Gastroesophageal sphincter (tissue), 3 donors: ENCODE results near the gene NTMT1.

Experiments used
- EP300 ChIP-seq: sonication (generic); formaldehyde crosslinking; IDR thresholded peaks from one replicate; pipeline ENCODE4 v1.6.1; 2017; ENCODE audit warnings: antibody characterized with exemption, mild to moderate bottlenecking
- POLR2A ChIP-seq, 2 donors: fragments of 450-650 bp; IDR thresholded peaks; one replicate each; pipeline ENCODE4 v1.6.1; 2017; ENCODE audit warnings: antibody characterized with exemption in 2 of 2, mild to moderate bottlenecking in 2 of 2, moderate library complexity in 1 of 2
- TF ChIP-seq, protein P1 (sequence below), 4 experiments: fragments of 200-600 bp in 2 of 4; fragments of 450-650 bp in 2 of 4; sonication (generic) in 1 of 4; IDR thresholded peaks; one replicate each; pipeline ENCODE4 v1.5.1; 2017 to 2019; ENCODE audit warnings: antibody characterized with exemption in 4 of 4, mild to moderate bottlenecking in 2 of 4, moderate library complexity in 2 of 4

DNA sequence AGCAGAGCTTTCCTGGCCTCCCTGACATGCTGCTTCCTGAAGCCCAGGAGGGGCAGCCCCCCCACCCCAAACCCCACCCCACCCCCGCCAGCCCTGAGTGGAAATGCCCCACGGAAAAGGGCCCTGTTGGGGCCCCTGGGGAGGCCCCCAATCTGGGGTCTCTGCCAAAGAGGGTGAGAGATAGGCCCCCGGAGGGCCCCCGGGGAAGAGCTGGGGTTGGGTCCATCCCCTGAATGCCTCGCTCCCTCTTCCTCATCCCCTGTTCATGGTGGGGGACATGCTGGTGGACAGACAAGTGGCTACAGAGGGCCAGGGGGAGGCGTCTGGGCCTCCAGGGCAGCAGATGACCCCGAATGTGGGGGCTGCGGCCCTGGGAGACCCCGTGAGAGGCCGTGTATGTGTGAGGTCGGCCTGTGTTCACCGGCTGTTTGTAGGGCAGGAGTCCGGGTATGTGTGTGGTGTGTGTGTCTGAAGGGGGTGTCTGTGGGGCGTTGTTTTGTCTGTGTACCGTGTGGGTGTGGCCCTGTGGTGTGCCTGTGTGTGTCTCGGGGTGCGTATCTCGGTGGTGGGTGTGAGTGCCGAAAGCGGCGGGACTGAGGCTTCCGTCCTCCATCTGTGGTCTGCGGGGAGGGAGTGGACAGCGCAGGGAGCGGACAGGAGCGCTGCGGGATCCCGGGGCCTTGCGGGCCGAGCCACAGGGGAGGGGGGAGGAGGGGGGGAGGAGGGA, 16.3 kb upstream of the NTMT1 start:
- TF ChIP-seq, protein P1, sequence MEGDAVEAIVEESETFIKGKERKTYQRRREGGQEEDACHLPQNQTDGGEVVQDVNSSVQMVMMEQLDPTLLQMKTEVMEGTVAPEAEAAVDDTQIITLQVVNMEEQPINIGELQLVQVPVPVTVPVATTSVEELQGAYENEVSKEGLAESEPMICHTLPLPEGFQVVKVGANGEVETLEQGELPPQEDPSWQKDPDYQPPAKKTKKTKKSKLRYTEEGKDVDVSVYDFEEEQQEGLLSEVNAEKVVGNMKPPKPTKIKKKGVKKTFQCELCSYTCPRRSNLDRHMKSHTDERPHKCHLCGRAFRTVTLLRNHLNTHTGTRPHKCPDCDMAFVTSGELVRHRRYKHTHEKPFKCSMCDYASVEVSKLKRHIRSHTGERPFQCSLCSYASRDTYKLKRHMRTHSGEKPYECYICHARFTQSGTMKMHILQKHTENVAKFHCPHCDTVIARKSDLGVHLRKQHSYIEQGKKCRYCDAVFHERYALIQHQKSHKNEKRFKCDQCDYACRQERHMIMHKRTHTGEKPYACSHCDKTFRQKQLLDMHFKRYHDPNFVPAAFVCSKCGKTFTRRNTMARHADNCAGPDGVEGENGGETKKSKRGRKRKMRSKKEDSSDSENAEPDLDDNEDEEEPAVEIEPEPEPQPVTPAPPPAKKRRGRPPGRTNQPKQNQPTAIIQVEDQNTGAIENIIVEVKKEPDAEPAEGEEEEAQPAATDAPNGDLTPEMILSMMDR (IDR thresholded peaks at IDR 0.05), result no peak
- TF ChIP-seq POLR2A (IDR thresholded peaks at IDR 0.05) (no peak), EP300 (no peak)
